ENCODE data around the gene SMCHD1.

DNA sequence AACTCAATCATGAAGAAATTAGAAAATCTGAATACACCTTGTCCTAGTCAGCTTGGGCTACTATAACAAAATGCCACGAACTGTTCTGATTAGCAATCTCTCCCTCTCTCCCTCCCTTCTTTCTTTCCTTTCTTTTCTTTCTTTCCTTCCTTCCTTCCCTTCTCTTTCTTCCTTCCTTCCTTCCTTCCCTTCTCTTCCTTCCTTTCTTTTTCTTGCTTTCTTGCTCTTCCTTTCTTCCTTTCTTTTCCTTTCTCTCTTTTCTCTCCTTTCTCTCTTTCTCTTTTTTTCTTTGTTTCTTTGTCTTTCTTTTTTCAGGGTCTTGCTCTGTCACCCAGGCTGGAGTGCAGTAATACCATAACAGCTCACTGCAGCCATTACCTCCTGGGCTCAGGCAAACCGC lies 167.7 kb downstream of the SMCHD1 start:
- TF ChIP-seq, protein P1, sequence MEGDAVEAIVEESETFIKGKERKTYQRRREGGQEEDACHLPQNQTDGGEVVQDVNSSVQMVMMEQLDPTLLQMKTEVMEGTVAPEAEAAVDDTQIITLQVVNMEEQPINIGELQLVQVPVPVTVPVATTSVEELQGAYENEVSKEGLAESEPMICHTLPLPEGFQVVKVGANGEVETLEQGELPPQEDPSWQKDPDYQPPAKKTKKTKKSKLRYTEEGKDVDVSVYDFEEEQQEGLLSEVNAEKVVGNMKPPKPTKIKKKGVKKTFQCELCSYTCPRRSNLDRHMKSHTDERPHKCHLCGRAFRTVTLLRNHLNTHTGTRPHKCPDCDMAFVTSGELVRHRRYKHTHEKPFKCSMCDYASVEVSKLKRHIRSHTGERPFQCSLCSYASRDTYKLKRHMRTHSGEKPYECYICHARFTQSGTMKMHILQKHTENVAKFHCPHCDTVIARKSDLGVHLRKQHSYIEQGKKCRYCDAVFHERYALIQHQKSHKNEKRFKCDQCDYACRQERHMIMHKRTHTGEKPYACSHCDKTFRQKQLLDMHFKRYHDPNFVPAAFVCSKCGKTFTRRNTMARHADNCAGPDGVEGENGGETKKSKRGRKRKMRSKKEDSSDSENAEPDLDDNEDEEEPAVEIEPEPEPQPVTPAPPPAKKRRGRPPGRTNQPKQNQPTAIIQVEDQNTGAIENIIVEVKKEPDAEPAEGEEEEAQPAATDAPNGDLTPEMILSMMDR (IDR thresholded peaks at IDR 0.05; ENCODE audit: low read depth, low read length, missing input control) = no peak
- TF ChIP-seq SP1 (IDR thresholded peaks at IDR 0.05) (no peak), TAF1 (conservative IDR thresholded peaks at IDR 0.05) (no peak), EGR1 (IDR thresholded peaks at IDR 0.05; ENCODE audit: low read depth in 2 of 2) (no peak), FOXA1 (IDR thresholded peaks at IDR 0.05) (no peak), RAD21 (IDR thresholded peaks at IDR 0.05) (no peak), RXRA (IDR thresholded peaks at IDR 0.05) (no peak), YY1 (IDR thresholded peaks at IDR 0.05) (no peak), JUND (IDR thresholded peaks at IDR 0.05) (no peak)
- TF ChIP-seq, protein P2, sequence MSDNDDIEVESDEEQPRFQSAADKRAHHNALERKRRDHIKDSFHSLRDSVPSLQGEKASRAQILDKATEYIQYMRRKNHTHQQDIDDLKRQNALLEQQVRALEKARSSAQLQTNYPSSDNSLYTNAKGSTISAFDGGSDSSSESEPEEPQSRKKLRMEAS (IDR thresholded peaks at IDR 0.05) = no peak
- TF ChIP-seq, protein P3, sequence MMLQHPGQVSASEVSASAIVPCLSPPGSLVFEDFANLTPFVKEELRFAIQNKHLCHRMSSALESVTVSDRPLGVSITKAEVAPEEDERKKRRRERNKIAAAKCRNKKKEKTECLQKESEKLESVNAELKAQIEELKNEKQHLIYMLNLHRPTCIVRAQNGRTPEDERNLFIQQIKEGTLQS (IDR thresholded peaks at IDR 0.05) = no peak

Data from liver (tissue), 3 donors.